Stomach (tissue), 4 donors: Measurements from ENCODE around the gene CLIC3.

Experiments
- CTCF ChIP-seq, 7 experiments: fragments of 450-650 bp in 4 of 7; fragments of 200-600 bp in 3 of 7; sonication (generic) in 3 of 7; IDR thresholded peaks; one replicate each; pipeline ENCODE4 v1.5.1; 2016 to 2019; ENCODE audit warnings: antibody characterized with exemption in 7 of 7, control low read depth in 2 of 7, mild to moderate bottlenecking in 1 of 7
- EP300 ChIP-seq: sonication (generic); formaldehyde crosslinking; IDR thresholded peaks from one replicate; pipeline ENCODE4 v1.6.1; 2017; ENCODE audit warnings: antibody characterized with exemption
- POLR2A ChIP-seq, 4 donors: fragments of 450-650 bp; IDR thresholded peaks; one replicate each; pipeline ENCODE4 v1.6.1; 2016; ENCODE audit warnings: antibody characterized with exemption in 4 of 4, control low read depth in 2 of 4, mild to moderate bottlenecking in 1 of 4, moderate library complexity in 1 of 4

- TF ChIP-seq CTCF (IDR thresholded peaks at IDR 0.05) (no peak), POLR2A (IDR thresholded peaks at IDR 0.05) (no peak), EP300 (no peak)
These were observed 10.9 kb upstream of the CLIC3 start for GRCh38 chr9:137007108-137007815.
